ENCODE measurements around the gene CPEB3.

GRCh38 chr10:92274071-92274470, 16.8 kb downstream of the CPEB3 start:
- TF ChIP-seq, protein P1, sequence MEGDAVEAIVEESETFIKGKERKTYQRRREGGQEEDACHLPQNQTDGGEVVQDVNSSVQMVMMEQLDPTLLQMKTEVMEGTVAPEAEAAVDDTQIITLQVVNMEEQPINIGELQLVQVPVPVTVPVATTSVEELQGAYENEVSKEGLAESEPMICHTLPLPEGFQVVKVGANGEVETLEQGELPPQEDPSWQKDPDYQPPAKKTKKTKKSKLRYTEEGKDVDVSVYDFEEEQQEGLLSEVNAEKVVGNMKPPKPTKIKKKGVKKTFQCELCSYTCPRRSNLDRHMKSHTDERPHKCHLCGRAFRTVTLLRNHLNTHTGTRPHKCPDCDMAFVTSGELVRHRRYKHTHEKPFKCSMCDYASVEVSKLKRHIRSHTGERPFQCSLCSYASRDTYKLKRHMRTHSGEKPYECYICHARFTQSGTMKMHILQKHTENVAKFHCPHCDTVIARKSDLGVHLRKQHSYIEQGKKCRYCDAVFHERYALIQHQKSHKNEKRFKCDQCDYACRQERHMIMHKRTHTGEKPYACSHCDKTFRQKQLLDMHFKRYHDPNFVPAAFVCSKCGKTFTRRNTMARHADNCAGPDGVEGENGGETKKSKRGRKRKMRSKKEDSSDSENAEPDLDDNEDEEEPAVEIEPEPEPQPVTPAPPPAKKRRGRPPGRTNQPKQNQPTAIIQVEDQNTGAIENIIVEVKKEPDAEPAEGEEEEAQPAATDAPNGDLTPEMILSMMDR (conservative IDR thresholded peaks at IDR 0.05; ENCODE audit: low read depth, low read length), result no peak
- TF ChIP-seq EZH2 (IDR thresholded peaks at IDR 0.05; ENCODE audit: borderline replicate concordance, low read depth, low read length, poor library complexity, severe bottlenecking), result no peak
